ENCODE results near the gene FGF19. TPM values are rescaled to one million over a fixed set of nuclear protein-coding genes. Genes with fewer than 3 reads are reported as not detected.

FGF19 gene
- total RNA-seq = not detected in 2 replicates

DNA sequence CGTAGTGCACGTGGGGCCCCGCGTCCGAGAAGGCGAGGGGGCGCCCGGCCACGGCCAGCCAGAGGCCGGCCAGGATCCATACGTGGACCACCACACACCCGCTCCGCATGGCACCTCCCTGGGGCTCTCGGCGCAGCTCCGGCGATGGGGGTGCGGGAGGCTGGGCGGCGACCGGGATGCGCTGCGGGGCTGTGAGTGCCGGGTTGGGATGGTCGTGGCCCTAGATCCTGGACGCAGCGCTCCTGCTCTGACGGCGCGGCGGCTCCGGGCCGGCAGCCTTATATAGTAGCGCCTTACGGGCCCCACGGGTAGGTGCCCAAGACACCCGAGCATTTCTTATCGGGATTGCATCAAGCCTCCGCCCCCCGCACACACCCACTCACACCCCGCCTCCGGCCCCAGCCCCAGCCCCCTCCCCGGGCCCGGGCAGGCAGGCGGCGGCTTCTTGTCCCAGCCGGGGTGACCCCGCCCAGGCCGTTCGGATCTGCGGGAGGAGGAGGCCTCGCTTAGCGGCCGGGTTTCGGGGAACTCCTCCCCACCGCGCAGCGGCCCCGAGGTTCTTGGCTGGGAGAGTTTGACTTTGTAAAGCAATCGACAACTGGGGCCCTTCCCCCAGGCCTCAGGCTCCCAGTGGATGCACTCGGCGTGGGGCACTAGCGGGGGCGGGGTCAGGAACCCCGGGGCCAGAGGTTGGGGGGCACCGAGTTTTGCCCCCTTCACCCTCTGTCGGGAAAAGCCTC is at the start of gene FGF19:
FGF19 (minus strand) TSS at position 255 of the 740 bp plus-strand sequence; CDS start at position 109, 146 bp downstream.

DNA sequence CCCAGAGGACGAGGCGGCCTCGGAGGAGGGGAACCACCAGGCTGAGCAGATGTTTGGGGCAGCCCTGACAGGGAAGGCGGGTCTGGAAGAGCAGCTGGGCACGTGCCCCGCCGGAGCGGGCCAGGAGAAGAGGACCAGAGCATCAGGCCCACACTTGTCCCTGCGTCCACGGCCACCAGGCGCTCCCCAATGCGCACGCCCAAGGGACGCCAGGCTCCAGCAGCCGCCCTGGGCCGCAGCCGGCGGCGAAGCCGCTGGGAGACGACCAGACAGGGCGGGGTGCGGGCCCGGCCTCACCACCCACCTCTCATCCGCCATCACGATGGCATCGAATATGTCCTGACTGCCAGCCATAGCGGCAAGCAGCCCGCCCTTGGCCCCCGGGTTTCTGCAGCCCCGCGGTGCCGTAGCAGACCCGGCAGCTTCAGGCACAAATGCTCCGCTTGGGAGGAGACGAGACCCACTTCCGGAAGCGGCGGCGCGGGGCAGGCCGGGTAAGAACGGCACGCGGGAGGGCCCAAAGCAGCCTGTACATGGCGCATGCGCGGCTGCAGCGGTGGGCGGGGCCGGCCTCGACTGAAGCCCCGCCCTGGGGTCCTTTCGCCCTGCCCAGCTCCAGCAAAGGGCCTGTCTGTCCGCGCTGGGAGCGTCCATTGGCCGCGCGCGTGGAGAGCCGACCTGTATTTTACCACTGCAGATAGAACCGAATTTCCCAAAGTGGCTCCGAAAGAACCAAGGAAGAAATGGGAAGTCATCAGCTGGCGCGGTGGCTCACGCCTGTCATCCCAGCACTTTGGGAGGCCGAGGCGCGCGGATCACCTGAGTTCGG is 28.7 kb downstream of the FGF19 start, which contains the start of gene LTO1:
LTO1 (minus strand) TSS at position 468 of the 829 bp plus-strand sequence; CDS start at position 354, 114 bp downstream.

Other genes with a start within 250 kb of the FGF19 start
- not detected in 2 replicates for gene LINC01488, start 222.4 kb downstream of the FGF19 start, total RNA-seq
- 119 and 359 TPM in 2 replicates for gene CCND1, start 62.9 kb downstream of the FGF19 start, total RNA-seq
- gene LTO1, start 28.7 kb downstream of the FGF19 start, total RNA-seq = 14.1 and 21.1 TPM in 2 replicates
- not detected in 2 replicates for gene FGF4, start 71.3 kb upstream of the FGF19 start, total RNA-seq
- gene FGF3, start 115.4 kb upstream of the FGF19 start, total RNA-seq = not detected in 2 replicates